Astrocyte (in vitro differentiated cells and primary cell): Measurements from ENCODE around the gene UBR4. TPM values are rescaled to one million over a fixed set of nuclear protein-coding genes. Genes with fewer than 3 reads are reported as not detected.

ENCODE experiments used
- DNase-seq: peaks from one replicate; pipeline ENCODE4 v3.0.0-alpha.2; 2010; ENCODE audit warnings: low read depth
- FAIRE-seq: peaks from 2 replicates; lab custom pipeline; 2011; peaks lifted over from hg19 to GRCh38; lab: Jason Lieb, UNC
- H2AFZ ChIP-seq: 2 replicates; pipeline ENCODE4 v1.6.0; 2012; ENCODE audit warnings: low read depth, low read length, inconsistent platforms
- H3K27ac ChIP-seq: 2 replicates; pipeline ENCODE4 v1.5.1; 2011; ENCODE audit warnings: low read depth, low read length, inconsistent platforms
- H3K27me3 ChIP-seq: 2 replicates; pipeline ENCODE4 v1.6.0; 2011; ENCODE audit warnings: low read length, inconsistent platforms; ENCODE audit not compliant: insufficient read depth
- H3K36me3 ChIP-seq: 2 replicates; pipeline ENCODE4 v1.5.1; 2011; ENCODE audit warnings: low read length, inconsistent platforms; ENCODE audit not compliant: insufficient read depth
- H3K4me1 ChIP-seq: 2 replicates; pipeline ENCODE4 v1.5.1; 2011; ENCODE audit warnings: low read length, inconsistent platforms; ENCODE audit not compliant: insufficient read depth
- H3K4me2 ChIP-seq: 2 replicates; pipeline ENCODE4 v1.6.0; 2012; ENCODE audit warnings: low read length, inconsistent platforms
- H3K4me3 ChIP-seq: 2 replicates; pipeline ENCODE4 v1.5.1; 2011; ENCODE audit warnings: low read depth, mild to moderate bottlenecking, low read length, inconsistent platforms; ENCODE audit not compliant: insufficient read depth
- H3K79me2 ChIP-seq: 2 replicates; pipeline ENCODE4 v1.6.0; 2012; ENCODE audit warnings: mild to moderate bottlenecking, low read length, inconsistent platforms; ENCODE audit not compliant: insufficient read depth
- H3K9ac ChIP-seq: 2 replicates; pipeline ENCODE4 v1.6.0; 2012; ENCODE audit warnings: mild to moderate bottlenecking, low read length, inconsistent platforms
- H3K9me3 ChIP-seq: 2 replicates; pipeline ENCODE4 v1.5.1; 2012; ENCODE audit warnings: low read depth, mild to moderate bottlenecking, low read length, inconsistent platforms; ENCODE audit not compliant: insufficient read depth
- H4K20me1 ChIP-seq: 2 replicates; pipeline ENCODE4 v1.6.0; 2012; ENCODE audit warnings: low read length, inconsistent platforms; ENCODE audit not compliant: insufficient read depth
- H3K27ac Mint-ChIP-seq: one replicate; pipeline ENCODE4 v1.8.0; 2021; ENCODE audit warnings: mild to moderate bottlenecking, mixed read lengths; ENCODE audit not compliant: unreplicated experiment
- H3K27me3 Mint-ChIP-seq: one replicate; pipeline ENCODE4 v1.8.0; 2021; ENCODE audit warnings: low read depth, mixed read lengths; ENCODE audit not compliant: unreplicated experiment
- H3K36me3 Mint-ChIP-seq: one replicate; pipeline ENCODE4 v1.8.0; 2021; ENCODE audit warnings: low read depth, mixed read lengths; ENCODE audit not compliant: unreplicated experiment
- H3K4me1 Mint-ChIP-seq: one replicate; pipeline ENCODE4 v1.8.0; 2021; ENCODE audit warnings: low read depth, mixed read lengths; ENCODE audit not compliant: unreplicated experiment
- H3K4me3 Mint-ChIP-seq: one replicate; pipeline ENCODE4 v1.8.0; 2021; ENCODE audit warnings: mild to moderate bottlenecking, moderate library complexity, mixed read lengths; ENCODE audit not compliant: unreplicated experiment
- H3K9me3 Mint-ChIP-seq: one replicate; pipeline ENCODE4 v1.8.0; 2021; ENCODE audit warnings: mild to moderate bottlenecking, mixed read lengths; ENCODE audit not compliant: unreplicated experiment
- CTCF ChIP-seq: IDR thresholded peaks from 2 replicates; pipeline ENCODE4 v1.5.1; 2011; ENCODE audit warnings: low read depth, mild to moderate bottlenecking, inconsistent platforms, low read length, moderate library complexity; ENCODE audit not compliant: insufficient read depth
- EZH2 ChIP-seq: IDR thresholded peaks from 2 replicates; pipeline ENCODE4 v1.6.1; 2012; ENCODE audit warnings: mild to moderate bottlenecking, low read length, inconsistent platforms; ENCODE audit not compliant: insufficient read depth
- total RNA-seq: library from RNA; stranded (reverse); gene quantifications from 2 replicates; pipeline ENCODE4 v1.2.1, GENCODE V29; 2021

The UBR4 gene
- total RNA-seq, 1 donor from 2014 or later: 153 TPM

GRCh38 chr1:19203440-19203839 is 6.6 kb downstream of the UBR4 start:
- Histone ChIP-seq H3K4me1 (peaks cover 18% of the 10 kb centered on the region), H3K9me3 (no peaks in the 10 kb centered on the region), H3K4me3 (no peak overlapping the region), H2AFZ (no peak overlapping the region), H3K4me2 (peak overlapping the region; percentile 13), H3K9ac (no peak overlapping the region), H3K27me3 (no peaks in the 10 kb centered on the region), H3K79me2 (peaks cover 98% of the 10 kb centered on the region), H4K20me1 (peaks cover 95% of the 10 kb centered on the region), H3K36me3 (peaks cover 19% of the 10 kb centered on the region), H3K27ac (no peak overlapping the region)
- Mint-ChIP-seq H3K36me3 (peaks cover 1% of the 10 kb centered on the region), H3K4me3 (no peak overlapping the region), H3K27me3 (no peaks in the 10 kb centered on the region), H3K4me1 (peaks cover 36% of the 10 kb centered on the region), H3K27ac (no peak overlapping the region), H3K9me3 (no peaks in the 10 kb centered on the region)
- DNase-seq (peak; percentile 87), FAIRE-seq (no peak)
- TF ChIP-seq EZH2 (no peak), CTCF (no peak)

- H3K27me3 ChIP-seq: no peaks in the 10 kb centered on the region
- H3K4me3 Mint-ChIP-seq: peak overlapping the region; percentile 28
- peak overlapping the region; percentile 19 for H3K4me2 ChIP-seq
- H3K4me3 ChIP-seq: no peak overlapping the region
- peaks cover 34% of the 10 kb centered on the region for H3K4me1 Mint-ChIP-seq
- no peaks in the 10 kb centered on the region for H3K9me3 ChIP-seq
- H3K27ac ChIP-seq: no peak overlapping the region
- TF ChIP-seq EZH2 (no peak), CTCF (no peak)
- H3K27ac Mint-ChIP-seq: no peak overlapping the region
- peaks cover 90% of the 10 kb centered on the region for H3K79me2 ChIP-seq
- H3K9me3 Mint-ChIP-seq: no peaks in the 10 kb centered on the region
- no peak overlapping the region for H2AFZ ChIP-seq
- H3K4me1 ChIP-seq: peaks cover 15% of the 10 kb centered on the region
- no peak for FAIRE-seq
- no peaks in the 10 kb centered on the region for H3K27me3 Mint-ChIP-seq
- H3K36me3 Mint-ChIP-seq: no peaks in the 10 kb centered on the region
- H3K9ac ChIP-seq: no peak overlapping the region
- peaks cover 90% of the 10 kb centered on the region for H4K20me1 ChIP-seq
- peaks cover 29% of the 10 kb centered on the region for H3K36me3 ChIP-seq
- DNase-seq: no peak
Observed at GRCh38 chr1:19202396-19202795, 7.7 kb downstream of the UBR4 start.

GRCh38 chr1:19199969-19200604 is 10.0 kb downstream of the UBR4 start:
- H2AFZ ChIP-seq: no peak overlapping the region
- TF ChIP-seq EZH2 (no peak), CTCF (no peak)
- FAIRE-seq: no peak
- no peak overlapping the region for H3K4me3 ChIP-seq
- no peaks in the 10 kb centered on the region for H3K9me3 ChIP-seq
- Mint-ChIP-seq H3K4me3 (no peak overlapping the region), H3K27ac (no peak overlapping the region), H3K9me3 (no peaks in the 10 kb centered on the region), H3K4me1 (peaks cover 22% of the 10 kb centered on the region), H3K36me3 (peaks cover 2% of the 10 kb centered on the region), H3K27me3 (no peaks in the 10 kb centered on the region)
- H3K9ac ChIP-seq: no peak overlapping the region
- H4K20me1 ChIP-seq: peaks cover 86% of the 10 kb centered on the region
- no peaks in the 10 kb centered on the region for H3K27me3 ChIP-seq
- peaks cover 15% of the 10 kb centered on the region for H3K4me1 ChIP-seq
- H3K36me3 ChIP-seq: peaks cover 48% of the 10 kb centered on the region
- H3K4me2 ChIP-seq: no peak overlapping the region
- no peak overlapping the region for H3K27ac ChIP-seq
- H3K79me2 ChIP-seq: peaks cover 79% of the 10 kb centered on the region
- no peak for DNase-seq
